22Rv1 (cell line): ENCODE measurements around the gene ESR1.

Experiments used
- CTCF ChIP-seq: fragments of 450-650 bp; IDR thresholded peaks from 2 replicates; pipeline ENCODE4 v1.5.1; 2017; ENCODE audit warnings: mild to moderate bottlenecking
- ZFX ChIP-seq: fragments of 450-650 bp; IDR thresholded peaks from 2 replicates; pipeline ENCODE4 v1.6.1; 2017; ENCODE audit warnings: antibody characterized with exemption, borderline replicate concordance

GRCh38 chr6:152167641-152168603 is 360.4 kb downstream of the ESR1 start:
- TF ChIP-seq CTCF: no peak
- no peak for TF ChIP-seq ZFX
